HEK293 (cell line): ENCODE data around the gene SYTL3.

Experiments
- CTCF ChIA-PET: fragments of 350-600 bp; formaldehyde crosslinking; extraction: SDS; loops from one replicate; lab custom pipeline; 2021; ENCODE audit warnings: antibody characterized with exemption; lab: Yijun Ruan, JAX
- POLR2A ChIA-PET: fragments of 300-600 bp; formaldehyde crosslinking; extraction: SDS; loops from one replicate; lab custom pipeline; 2020; ENCODE audit warnings: antibody characterized with exemption, inconsistent platforms; lab: Yijun Ruan, JAX
- H3K27ac ChIP-seq: fragments of 200-500 bp; sonication (Bioruptor generic); 2 replicates; pipeline ENCODE4 v1.5.1; 2014; ENCODE audit warnings: low read depth, low read length, control low read depth, inconsistent platforms; ENCODE audit errors: extremely low read depth
- H3K36me3 ChIP-seq, 2 experiments: fragments of 200-500 bp in 1 of 2; sonication (Bioruptor generic) in 1 of 2; 1 replicate in 1 of 2; 2 replicates in 1 of 2; pipeline ENCODE4 v1.5.1; 2014 to 2017; ENCODE audit warnings: inconsistent platforms in 2 of 2, low read length in 2 of 2; ENCODE audit not compliant: control insufficient read depth in 2 of 2, insufficient read depth in 1 of 2
- H3K4me1 ChIP-seq: fragments of 200-500 bp; sonication (Bioruptor generic); 2 replicates; pipeline ENCODE4 v1.5.1; 2014; ENCODE audit warnings: mild to moderate bottlenecking, low read length, inconsistent platforms; ENCODE audit not compliant: control insufficient read depth, insufficient read depth
- H3K4me3 ChIP-seq: 2 replicates; pipeline ENCODE4 v1.5.1; 2011; ENCODE audit warnings: low read depth, mild to moderate bottlenecking, control low read depth, low read length, moderate library complexity
- H3K9me3 ChIP-seq: fragments of 200-500 bp; sonication (Bioruptor generic); 2 replicates; pipeline ENCODE4 v1.5.1; 2014; ENCODE audit warnings: low read depth, low read length, inconsistent platforms; ENCODE audit not compliant: control insufficient read depth, insufficient read depth
- AEBP2 ChIP-seq: fragments of 450-650 bp; formaldehyde crosslinking; IDR thresholded peaks from 2 replicates; pipeline ENCODE4 v1.5.1; 2016; ENCODE audit warnings: missing biosample characterization, missing genetic modification characterization, borderline replicate concordance
- IKZF3 ChIP-seq: fragments of 450-650 bp; IDR thresholded peaks from 2 replicates; pipeline ENCODE4 v1.5.0; 2018; ENCODE audit warnings: missing biosample characterization, mild to moderate bottlenecking, missing genetic modification characterization, moderate library complexity
- PRDM1 ChIP-seq: fragments of 450-650 bp; formaldehyde crosslinking; IDR thresholded peaks from 2 replicates; pipeline ENCODE4; 2016; ENCODE audit warnings: missing biosample characterization, missing genetic modification characterization
- TCF7L2 ChIP-seq: IDR thresholded peaks from 2 replicates; pipeline ENCODE4 v1.6.1; 2011; ENCODE audit warnings: low read depth, mild to moderate bottlenecking, inconsistent platforms, low read length, moderate library complexity, borderline replicate concordance
- ZBTB44 ChIP-seq: fragments of 450-650 bp; IDR thresholded peaks from 2 replicates; pipeline ENCODE4 v1.5.1; 2018; ENCODE audit warnings: missing biosample characterization, mild to moderate bottlenecking, missing genetic modification characterization
- ZEB2 ChIP-seq: fragments of 450-650 bp; formaldehyde crosslinking; IDR thresholded peaks from 2 replicates; pipeline ENCODE4 v1.5.1; 2016; ENCODE audit warnings: missing biosample characterization, missing genetic modification characterization
- ZNF10 ChIP-seq: fragments of 450-650 bp; formaldehyde crosslinking; IDR thresholded peaks from 2 replicates; pipeline ENCODE4 v1.5.1; 2017; ENCODE audit warnings: missing biosample characterization, missing genetic modification characterization
- ZNF133 ChIP-seq: fragments of 450-650 bp; formaldehyde crosslinking; IDR thresholded peaks from 2 replicates; pipeline ENCODE4 v1.5.1; 2016; ENCODE audit warnings: missing biosample characterization, missing genetic modification characterization
- ZNF26 ChIP-seq: fragments of 450-650 bp; formaldehyde crosslinking; IDR thresholded peaks from 2 replicates; pipeline ENCODE4 v1.5.1; 2016; ENCODE audit warnings: missing biosample characterization, missing genetic modification characterization
- ZNF350 ChIP-seq: fragments of 450-650 bp; formaldehyde crosslinking; IDR thresholded peaks from 2 replicates; pipeline ENCODE4 v1.5.0; 2017; ENCODE audit warnings: missing biosample characterization, mild to moderate bottlenecking, missing genetic modification characterization
- ZNF433 ChIP-seq: fragments of 450-650 bp; formaldehyde crosslinking; IDR thresholded peaks from 2 replicates; pipeline ENCODE4 v1.5.1; 2016; ENCODE audit warnings: missing biosample characterization, missing genetic modification characterization, low read depth
- ZNF473 ChIP-seq: fragments of 450-650 bp; formaldehyde crosslinking; IDR thresholded peaks from 2 replicates; pipeline ENCODE4 v1.5.1; 2017; ENCODE audit warnings: missing biosample characterization, missing genetic modification characterization
- ZNF510 ChIP-seq: fragments of 450-650 bp; formaldehyde crosslinking; IDR thresholded peaks from 2 replicates; pipeline ENCODE4 v1.5.1; 2018; ENCODE audit warnings: mild to moderate bottlenecking, missing genetic modification characterization, missing biosample characterization; ENCODE audit not compliant: insufficient replicate concordance
- ZNF776 ChIP-seq: fragments of 450-650 bp; formaldehyde crosslinking; IDR thresholded peaks from 2 replicates; pipeline ENCODE4 v1.5.0; 2017; ENCODE audit warnings: missing biosample characterization, missing genetic modification characterization, borderline replicate concordance
- ZNF785 ChIP-seq: fragments of 450-650 bp; formaldehyde crosslinking; IDR thresholded peaks from 2 replicates; pipeline ENCODE4 v1.5.1; 2016; ENCODE audit warnings: missing biosample characterization, missing genetic modification characterization
- ZSCAN4 ChIP-seq: fragments of 450-650 bp; formaldehyde crosslinking; IDR thresholded peaks from 2 replicates; pipeline ENCODE4 v1.5.1; 2017; ENCODE audit warnings: missing biosample characterization, missing genetic modification characterization

SYTL3 gene

GRCh38 chr6:158666628-158667359, 16.9 kb downstream of the SYTL3 start (continued):
- TF ChIP-seq ZNF350 (tag by site-specific recombination) (no peak), ZNF433 (no peak), ZBTB44 (tag by site-specific recombination) (no peak), ZNF473 (tag by site-specific recombination) (no peak), ZNF133 (tag by site-specific recombination) (no peak), ZSCAN4 (tag by site-specific recombination) (no peak), TCF7L2 (no peak), AEBP2 (tag by site-specific recombination) (no peak), IKZF3 (tag by site-specific recombination) (no peak), ZEB2 (tag by site-specific recombination) (no peak), ZNF10 (tag by site-specific recombination) (no peak), ZNF776 (tag by site-specific recombination) (no peak), ZNF26 (tag by site-specific recombination) (no peak)

- H3K36me3 ChIP-seq = no peaks in the 10 kb centered on the region
- no peaks in the 10 kb centered on the region for H3K4me1 ChIP-seq
- H3K27ac ChIP-seq = no peak overlapping the region
- ChIA-PET POLR2A (no interaction called here), CTCF (interaction anchor here (1.5 to 2.7 kb wide), 4 partner anchors 23 to 453 kb away, joined by 6 to 8 read pairs (median 6); no protein-coding TSS in a partner anchor)
- no peak overlapping the region for H3K4me3 ChIP-seq
- no peak for TF ChIP-seq ZNF785 (tag by site-specific recombination)
- H3K9me3 ChIP-seq = no peaks in the 10 kb centered on the region
These were observed 17.6 kb downstream of the SYTL3 start for GRCh38 chr6:158667360-158667981.

GRCh38 chr6:158668707-158669103, 18.9 kb downstream of the SYTL3 start:
- no peaks in the 10 kb centered on the region for H3K9me3 ChIP-seq
- CTCF ChIA-PET = interaction anchor here (0.9 to 2.2 kb wide), 5 partner anchors 8 to 454 kb away, joined by 4 to 7 read pairs (median 5); no protein-coding TSS in a partner anchor
- TF ChIP-seq PRDM1 (tag by site-specific recombination) = peak; percentile 74
- TF ChIP-seq ZNF510 = no peak
- H3K4me1 ChIP-seq = no peaks in the 10 kb centered on the region
- no peak overlapping the region for H3K27ac ChIP-seq
- H3K4me3 ChIP-seq = no peak overlapping the region
- POLR2A ChIA-PET = interaction anchor here (0.6 kb wide), 1 partner anchor 54 kb away, joined by 3 read pairs; no protein-coding TSS in a partner anchor
- H3K36me3 ChIP-seq = no peaks in the 10 kb centered on the region
